ENCODE results near the gene RNFT2.
"Not testable (repeated sequence)": the region's sequence is repeated elsewhere in the genome, so short reads cannot be mapped to it uniquely, and the experiment has no call there.

The RNFT2 gene

DNA sequence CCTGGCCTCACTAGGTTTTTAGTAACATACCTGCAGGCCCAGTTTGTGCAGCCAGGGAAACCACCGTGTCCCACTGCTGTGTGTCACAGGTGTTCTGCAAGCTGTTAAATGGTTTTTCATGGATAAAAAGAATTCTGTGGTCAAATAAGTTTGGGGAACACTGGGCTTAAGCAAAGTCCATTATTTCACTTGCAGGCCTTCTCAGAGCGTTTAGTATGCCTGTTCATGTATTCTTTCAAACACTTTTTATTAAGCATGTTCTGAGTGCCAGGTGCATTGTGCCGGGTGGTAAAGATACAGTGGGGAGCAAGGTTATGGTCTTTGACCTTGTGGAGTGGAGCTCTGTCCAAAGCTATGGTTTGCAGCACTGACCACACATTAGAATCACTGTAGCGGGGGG lies 7.4 kb downstream of the RNFT2 start:
- DNase-seq, result no peak

GRCh38 chr12:116749884-116750283 lies 11.8 kb downstream of the RNFT2 start:
- DNase-seq, result no peak

- no peak for DNase-seq
Observed at GRCh38 chr12:116750298-116750697, 12.2 kb downstream of the RNFT2 start.

GRCh38 chr12:116754097-116754496 lies 16.0 kb downstream of the RNFT2 start:
- DNase-seq, result not testable (repeated sequence)

GRCh38 chr12:116754783-116755182 lies 16.7 kb downstream of the RNFT2 start:
- not testable (repeated sequence) for DNase-seq

DNA sequence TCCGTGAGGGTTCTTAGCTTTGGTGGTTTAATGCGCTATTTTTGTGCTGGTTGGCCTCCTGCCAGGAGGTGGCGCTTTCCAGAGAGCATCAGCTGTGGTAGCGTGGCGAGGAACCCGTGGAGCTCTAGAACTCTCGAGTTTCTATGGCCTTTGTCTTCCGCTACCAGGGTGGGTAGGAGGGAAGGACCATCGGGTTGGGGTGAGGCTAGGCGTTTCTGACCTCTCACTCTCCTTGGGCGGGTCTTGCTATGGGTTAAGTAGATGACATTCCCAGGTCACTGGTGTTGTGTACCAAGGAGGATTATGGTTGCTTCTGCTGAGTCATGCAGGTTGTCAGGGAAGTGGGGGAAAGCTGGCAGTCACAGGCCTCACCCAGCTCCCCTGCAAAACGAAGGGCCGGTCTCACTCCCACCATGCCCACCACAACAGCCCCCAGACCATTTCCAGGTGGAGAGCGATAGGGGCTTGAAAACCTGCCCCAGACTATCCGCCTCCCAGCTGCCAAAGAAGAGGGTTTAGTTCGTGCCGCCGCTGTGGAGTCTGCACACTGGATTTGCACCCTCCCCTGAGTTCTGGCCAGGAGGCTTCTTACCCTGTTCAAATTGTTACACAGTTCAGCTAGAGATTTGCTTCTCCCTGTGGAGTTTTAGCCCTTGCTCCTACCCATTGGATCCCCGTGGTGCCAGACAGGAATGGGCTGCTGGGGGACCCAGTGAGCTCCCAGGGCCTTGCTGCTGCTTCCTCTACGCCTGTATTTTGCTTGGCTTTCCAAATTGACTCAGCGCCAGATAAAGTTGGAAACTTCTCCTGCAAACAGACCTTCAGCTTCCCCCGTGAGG lies 21.9 kb downstream of the RNFT2 start:
- DNase-seq, result no peak

DNA sequence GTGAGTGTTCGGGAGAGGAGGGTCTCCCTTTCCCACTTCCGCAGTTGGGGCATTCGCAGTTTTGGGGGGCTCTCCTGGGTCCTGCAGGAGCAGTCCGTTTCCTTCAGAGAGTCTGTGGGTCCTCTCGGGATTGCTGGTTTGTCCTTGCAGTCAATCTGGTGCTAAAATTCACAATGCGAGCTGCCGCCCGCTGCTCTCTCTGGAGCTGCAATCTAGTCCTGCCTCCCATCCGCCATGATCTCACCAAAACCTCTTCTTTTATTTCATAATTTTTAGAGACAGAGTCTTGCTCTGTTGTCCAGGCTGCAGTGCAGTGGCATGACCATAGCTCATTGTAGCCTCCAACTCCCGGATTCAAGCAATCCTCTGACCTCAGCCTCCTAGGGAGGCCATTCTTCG lies 22.5 kb downstream of the RNFT2 start:
- DNase-seq, result no peak

DNA sequence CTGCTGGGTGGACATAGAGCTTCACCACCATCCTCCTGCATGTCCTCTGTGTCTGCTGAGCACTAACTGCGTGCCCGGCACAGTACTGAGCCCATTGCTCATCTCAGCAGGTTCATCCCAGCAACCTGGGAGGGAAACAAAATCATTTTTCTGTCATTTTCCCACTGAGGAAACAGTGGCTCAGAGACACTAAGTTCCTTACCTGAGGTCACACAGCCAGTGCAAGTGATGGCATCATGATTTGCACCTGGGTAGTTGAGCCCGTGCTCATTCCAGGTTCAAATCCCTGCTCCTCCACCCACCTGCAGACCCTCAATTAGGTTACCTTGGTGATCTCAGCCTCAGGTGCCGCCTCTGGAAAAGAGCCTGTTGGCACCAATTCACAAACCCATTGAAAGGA lies 23.4 kb downstream of the RNFT2 start:
- DNase-seq, result no peak

DNA sequence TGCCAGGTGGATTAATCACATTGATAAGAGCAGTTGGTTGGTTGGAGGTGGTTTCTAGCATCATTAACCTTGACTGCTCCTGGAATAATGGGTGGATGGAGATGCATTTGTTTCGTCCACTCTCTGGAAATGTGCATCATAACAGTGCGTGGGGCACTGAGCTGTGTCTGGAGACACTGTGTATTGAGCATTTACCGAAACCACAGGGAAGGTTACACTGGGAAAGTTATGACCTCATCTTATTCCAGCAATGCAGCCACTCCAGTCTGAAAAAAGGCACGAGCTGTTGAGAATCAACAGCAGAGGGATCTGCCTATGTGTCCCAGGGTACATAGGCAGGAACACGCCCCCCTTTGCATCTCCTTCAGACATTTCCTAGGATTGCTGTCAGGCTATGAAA lies 27.2 kb downstream of the RNFT2 start:
- DNase-seq, result no peak

- DNase-seq, result no peak
Observed at GRCh38 chr12:116766285-116766684, 28.2 kb downstream of the RNFT2 start.

- no peak for DNase-seq
Observed at GRCh38 chr12:116766746-116767145, 28.6 kb downstream of the RNFT2 start.

DNA sequence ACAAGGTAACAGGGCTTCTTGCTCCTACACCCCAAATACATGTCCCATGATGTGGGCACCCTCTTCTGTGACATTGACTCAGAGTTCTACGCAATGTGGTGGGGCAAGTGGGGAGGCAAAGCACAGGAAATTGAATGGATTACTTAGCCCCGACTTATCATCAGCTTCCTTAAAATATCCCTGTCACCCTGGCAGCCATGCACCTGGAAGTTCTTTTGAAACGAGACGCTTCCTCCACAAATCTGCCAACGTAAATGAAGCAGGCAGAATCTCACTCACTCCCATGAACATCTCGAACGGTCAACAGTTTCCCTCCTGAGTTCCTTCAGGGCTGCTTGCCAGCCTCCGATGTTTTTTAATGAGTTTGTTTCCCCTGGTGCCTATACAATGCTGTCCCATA lies 33.5 kb downstream of the RNFT2 start:
- DNase-seq, result no peak

DNA sequence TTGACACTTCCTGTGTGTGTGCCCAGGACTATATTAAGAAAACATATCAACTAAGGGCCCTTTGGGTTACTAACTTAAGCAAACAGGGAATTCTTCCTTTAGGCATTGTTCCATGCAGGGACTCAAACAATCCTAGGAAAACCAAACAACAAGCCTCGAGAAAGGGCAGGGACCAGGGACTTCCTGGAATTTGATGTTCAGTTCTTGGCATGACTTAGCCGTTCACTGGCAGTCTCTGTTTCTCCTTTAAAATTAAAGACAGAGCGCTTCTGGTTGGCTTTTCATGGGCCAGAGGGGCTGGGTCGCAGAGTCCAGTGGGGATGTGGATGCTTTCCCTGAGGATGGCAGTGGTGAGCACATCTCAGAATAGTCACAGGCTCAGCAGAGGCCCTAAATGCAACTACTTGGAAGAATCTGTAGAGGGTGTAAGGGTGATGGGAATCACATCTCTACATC lies 35.2 kb downstream of the RNFT2 start:
- DNase-seq, result no peak

DNA sequence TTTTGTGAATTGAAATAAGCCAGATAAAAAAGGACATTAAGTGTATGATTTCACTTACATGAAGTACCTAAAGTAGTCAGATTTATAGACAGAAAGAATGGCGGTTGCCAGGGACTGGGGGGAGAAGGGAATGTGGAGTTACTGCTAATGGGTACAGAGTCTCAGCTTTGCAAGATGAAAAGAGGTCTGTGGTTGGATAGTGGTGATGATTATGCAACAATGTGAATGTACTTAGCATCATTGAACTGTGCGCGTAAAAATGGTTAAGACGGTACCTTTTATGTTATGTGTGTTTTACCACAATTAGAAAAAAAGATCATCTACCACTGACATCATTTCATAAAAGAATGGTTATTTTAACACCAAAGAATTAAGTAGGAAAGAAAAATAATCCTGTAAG lies 35.9 kb downstream of the RNFT2 start:
- DNase-seq, result no peak

GRCh38 chr12:116777245-116777644 lies 39.1 kb downstream of the RNFT2 start:
- no peak for DNase-seq

GRCh38 chr12:116779597-116779996 lies 41.5 kb downstream of the RNFT2 start:
- DNase-seq, result no peak

DNA sequence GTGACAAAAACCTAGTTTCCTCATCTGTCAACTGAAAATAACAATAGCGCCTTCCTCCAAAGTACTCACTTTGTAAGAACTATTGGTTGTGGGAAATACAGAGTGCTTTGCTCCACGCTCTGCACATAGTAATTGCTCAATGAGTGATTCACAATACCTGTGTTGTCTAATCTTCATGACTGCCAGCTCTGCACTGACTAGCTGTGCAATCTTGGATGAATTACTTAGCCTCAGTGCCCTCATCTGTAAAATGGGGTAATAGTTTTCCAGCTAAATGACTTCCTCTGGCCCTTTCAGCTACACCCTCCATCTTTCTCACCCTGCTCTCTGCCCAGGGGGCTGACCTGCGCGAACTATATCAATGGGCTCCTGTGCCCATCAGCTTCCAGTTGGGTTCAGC lies 42.8 kb downstream of the RNFT2 start:
- no peak for DNase-seq

DNA sequence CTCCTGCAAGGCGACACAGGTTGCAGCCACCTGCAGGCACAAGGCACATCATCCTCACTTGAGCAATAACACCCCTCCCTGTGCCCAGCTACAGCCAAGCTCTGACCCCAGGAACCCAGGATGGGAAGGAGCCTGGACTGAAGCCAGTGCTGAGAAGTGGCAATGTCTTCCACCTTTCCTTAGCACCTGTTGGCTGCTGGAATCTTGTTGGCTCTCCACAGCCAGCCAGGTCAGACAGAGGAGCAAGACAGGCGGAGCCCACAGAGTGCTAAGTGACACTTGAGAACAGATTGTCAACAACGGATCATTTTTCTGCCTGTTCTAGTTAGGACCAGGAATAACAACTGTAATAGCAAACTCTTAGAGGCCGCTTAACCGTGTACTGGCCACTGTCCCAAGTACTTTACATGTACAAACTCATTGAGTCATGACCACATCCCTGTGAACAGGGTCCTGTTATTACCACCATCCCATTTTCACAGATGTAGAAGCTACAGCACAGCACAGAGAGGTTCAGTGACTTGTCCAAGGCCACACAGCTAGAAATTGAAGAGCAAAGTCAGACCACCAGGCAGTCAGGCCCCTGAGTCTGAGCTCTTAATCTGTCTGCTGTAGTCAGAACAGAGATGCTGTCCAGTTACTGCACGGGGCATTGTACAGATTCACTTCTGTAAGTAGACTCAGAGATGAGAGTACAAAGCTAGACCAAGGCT lies 45.6 kb downstream of the RNFT2 start:
- DNase-seq, result no peak

DNA sequence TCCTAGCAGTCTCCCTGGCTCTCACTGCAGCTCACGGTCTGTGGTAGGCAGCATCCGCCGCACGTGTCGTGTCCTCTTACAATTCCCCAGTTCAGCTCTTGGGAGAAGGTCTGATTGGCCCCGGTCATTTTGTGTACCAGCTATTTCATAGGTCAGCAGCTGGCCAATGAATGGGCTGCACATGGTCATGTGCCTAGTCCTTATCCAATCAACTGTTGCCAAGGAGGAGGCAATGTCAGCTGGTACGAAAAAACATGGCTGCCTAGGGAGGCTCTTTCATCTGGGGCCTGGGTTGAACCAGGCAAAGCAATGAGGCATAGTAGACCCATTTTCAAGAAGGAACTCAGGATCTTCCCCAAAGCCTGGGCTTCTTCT lies 46.1 kb downstream of the RNFT2 start:
- DNase-seq, result no peak

GRCh38 chr12:116789562-116789961 lies 51.4 kb downstream of the RNFT2 start:
- not testable (repeated sequence) for DNase-seq

DNA sequence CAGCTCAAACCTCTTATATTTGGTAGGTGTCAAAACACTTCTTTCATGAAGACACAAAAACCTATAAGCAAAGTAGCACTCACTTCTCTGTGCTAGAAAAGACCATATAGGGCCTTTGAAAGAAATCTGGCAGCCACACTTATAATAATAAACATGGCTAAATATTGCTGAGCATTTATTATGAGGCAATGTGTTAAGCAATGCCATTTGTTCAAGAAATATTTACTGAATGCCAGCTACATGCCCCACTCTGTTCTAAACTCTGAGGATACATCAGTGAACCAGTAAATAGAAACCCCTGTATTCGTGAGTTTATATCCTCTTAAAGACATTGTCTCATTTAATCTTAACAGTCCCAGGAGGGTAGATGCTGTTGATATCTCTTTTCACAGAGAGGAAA lies 52.0 kb downstream of the RNFT2 start:
- DNase-seq, result no peak

GRCh38 chr12:116792403-116792802 lies 54.3 kb downstream of the RNFT2 start:
- no peak for DNase-seq

- DNase-seq, result no peak
Observed at GRCh38 chr12:116794725-116795124, 56.6 kb downstream of the RNFT2 start.

DNA sequence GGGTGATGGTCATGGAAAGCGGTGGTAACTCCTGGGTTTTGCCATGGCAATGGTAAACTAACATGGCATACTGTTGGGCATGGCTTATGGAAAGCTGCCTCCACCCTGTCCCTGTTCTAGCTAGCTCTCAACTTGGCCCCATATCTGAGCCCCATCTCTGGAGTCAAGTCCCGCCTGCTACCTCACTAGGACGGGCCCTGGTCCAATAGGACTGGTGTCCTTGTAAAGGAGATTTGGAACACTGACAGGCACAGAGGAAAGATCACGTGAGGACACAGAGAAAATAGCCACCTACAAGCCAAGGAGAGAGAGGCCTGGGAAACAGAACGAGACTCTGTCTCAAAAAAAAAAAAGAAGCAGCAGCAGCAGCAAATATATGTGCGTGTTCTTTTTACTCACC lies 59.8 kb downstream of the RNFT2 start:
- no peak for DNase-seq
